DMS 273 (cell line): ENCODE results near the gene PARVA.
A peak's percentile ranks its signal among the peaks of the same experiment; 100 is the strongest.

ENCODE experiments used
- DNase-seq: peaks from one replicate; lab custom pipeline; 2025; ENCODE audit not compliant: unreplicated experiment; lab: John Stamatoyannopoulos, UW

The PARVA gene

GRCh38 chr11:12455938-12456337 lies 78.6 kb downstream of the PARVA start:
- DNase-seq = no peak

DNA sequence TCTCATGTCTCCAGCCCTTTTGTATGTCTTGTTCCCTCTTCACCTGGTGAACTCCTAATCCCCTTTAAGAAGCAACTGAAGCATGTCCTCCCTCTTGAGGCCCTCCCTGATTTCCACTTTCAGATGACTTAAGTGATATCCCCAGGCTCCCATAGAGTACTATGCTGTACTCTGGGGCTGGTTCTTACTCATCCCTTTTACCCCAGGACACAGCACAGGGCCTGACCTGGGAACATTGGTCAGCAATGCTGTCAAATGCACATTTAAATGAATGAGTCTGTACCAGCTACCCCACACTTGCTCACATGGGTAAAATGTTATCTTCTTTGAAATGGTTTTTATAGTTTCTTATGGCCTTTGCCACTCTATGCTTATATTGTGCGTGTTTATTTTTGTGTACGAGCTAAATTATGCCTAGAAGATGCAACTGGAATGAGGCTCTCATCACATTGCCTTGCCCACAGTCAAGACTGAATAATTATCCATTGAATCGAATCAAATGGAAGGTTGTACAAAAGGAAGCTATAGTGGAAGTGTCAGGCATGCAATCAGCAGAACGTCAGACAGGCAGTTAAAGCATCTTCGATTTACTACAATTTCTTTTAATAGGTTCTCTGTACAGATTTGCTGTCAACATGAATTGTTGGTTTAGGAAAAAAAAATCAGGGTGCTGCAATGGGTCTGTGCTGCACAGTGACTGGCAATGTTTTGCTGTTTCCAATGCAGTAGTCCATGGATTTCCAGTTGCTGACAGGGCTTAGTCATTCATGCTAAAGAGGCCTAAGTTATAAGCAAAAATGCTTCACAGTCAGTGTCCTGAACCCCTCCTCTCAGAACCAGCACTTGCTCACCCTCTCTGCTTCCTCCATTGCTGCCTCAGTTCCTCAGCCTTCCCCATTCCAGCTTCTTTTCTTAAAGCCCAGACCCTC lies 79.5 kb downstream of the PARVA start:
- no peak for DNase-seq

GRCh38 chr11:12458042-12458441 lies 80.7 kb downstream of the PARVA start:
- DNase-seq = no peak

GRCh38 chr11:12459374-12459773 lies 82.0 kb downstream of the PARVA start:
- no peak for DNase-seq

- DNase-seq = no peak
Observed at GRCh38 chr11:12459865-12460444, 82.6 kb downstream of the PARVA start.

DNA sequence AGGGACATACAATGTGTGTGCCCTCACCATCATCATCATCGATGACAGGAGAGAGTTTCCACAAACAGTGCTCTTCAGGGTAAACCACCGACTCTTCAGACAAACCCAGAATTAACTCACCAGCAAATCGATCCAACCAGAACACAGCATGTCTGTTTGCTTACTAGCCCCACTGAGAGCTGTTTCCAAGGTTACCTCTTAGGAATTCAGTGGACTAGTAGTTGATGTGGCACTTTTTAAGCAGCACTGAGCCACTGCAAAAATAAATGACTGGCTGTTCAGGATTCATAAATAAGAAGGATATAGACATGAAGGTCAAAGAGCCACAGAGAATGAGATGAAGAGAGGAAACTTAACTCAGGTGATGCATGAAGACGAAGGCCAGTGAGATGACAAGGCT lies 83.1 kb downstream of the PARVA start:
- DNase-seq = no peak

DNA sequence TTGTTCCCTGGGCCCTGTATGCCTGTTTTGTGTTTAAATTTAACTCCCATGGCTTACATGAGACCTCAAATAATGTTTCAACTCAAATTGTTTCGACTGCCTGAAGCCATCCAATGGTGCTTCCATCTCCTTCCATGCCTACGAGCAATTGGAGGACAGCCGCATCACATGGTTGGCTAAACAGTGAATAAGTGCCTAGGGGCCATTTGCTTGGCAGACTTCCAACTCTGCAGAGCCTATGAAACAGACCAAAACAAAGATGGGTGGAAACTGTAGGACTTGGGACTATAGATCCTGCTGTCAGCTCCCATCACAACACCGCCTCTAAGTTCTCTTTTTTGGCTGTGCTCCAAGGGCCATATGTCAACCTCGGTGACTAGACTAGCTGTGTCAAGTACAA lies 84.1 kb downstream of the PARVA start:
- DNase-seq = peak; percentile 67

GRCh38 chr11:12464303-12464702 lies 86.9 kb downstream of the PARVA start:
- DNase-seq = no peak

- DNase-seq = no peak
Observed at GRCh38 chr11:12465332-12465731, 88.0 kb downstream of the PARVA start.

GRCh38 chr11:12467610-12468009 lies 90.2 kb downstream of the PARVA start:
- no peak for DNase-seq

- DNase-seq = peak; percentile 6
Observed at GRCh38 chr11:12469451-12469850, 92.1 kb downstream of the PARVA start.

DNA sequence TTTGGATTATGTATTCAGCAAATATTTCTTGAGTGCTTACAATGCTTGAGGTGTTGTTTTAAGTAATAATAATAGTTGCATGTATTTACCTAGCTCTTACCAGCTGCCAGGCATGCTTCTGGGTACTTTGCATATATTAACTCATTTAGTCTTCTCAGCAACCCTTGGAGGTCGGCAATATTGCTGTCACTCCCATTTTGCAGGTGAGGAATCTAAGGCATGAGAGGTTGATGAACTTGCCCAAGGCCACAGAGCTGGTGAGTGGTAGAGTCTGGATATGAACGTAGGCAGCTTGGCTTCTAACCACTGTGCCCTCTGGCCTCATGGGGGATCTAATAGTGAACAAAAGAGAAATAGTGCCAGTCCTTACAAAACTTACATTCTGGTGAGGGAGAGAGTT lies 92.9 kb downstream of the PARVA start:
- DNase-seq = no peak

DNA sequence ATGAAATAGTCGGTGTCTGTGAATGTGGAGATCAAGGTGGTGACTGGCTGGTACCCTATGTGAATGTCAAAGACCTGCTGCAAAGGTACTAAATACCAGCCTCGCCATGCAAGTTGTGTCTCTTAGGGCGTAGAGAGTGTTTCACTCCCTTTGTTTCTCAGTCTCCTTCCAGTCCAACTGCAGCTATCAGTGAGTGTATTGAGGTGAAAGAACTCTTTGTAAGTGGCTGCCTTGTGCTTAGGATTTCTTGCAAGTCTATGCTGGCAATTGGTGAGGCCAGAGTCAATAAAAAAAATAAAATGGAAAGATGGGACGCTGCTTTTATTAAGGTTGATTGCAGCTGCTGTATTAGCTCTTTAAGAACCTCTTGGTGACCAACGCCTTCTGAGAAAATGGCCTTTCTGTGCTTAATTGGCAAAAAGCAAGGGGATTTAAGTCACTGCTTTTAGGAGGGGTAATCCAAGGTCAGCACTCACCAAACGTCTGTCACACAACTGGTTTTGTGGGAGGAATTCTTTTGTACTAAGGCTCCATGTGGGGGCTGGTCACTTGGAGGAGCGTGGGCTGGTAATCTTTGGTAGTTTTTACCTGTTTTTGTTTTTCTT lies 95.1 kb downstream of the PARVA start:
- peak; percentile 34 for DNase-seq

GRCh38 chr11:12473381-12473780 lies 96.0 kb downstream of the PARVA start:
- no peak for DNase-seq

GRCh38 chr11:12474871-12475270 lies 97.5 kb downstream of the PARVA start:
- DNase-seq = no peak

DNA sequence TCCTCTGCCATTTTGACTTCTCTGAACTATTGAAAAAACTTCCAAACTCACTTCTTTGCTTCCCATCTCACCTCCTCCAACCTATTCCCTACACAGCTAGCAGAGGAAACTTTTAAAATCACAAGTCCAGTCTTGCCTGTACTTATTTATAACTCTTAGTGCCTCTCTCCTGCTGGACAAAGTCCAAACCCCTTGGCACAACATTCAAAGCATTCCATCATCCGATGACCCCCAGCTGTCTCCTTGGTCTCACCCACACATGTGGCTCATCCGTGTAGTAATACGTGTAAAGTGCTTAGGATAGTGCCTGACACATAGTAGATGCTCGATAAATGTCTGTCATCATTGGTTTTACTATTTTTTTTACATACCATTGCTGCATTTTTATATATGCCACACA lies 101.4 kb downstream of the PARVA start:
- DNase-seq = peak; percentile 58

DNA sequence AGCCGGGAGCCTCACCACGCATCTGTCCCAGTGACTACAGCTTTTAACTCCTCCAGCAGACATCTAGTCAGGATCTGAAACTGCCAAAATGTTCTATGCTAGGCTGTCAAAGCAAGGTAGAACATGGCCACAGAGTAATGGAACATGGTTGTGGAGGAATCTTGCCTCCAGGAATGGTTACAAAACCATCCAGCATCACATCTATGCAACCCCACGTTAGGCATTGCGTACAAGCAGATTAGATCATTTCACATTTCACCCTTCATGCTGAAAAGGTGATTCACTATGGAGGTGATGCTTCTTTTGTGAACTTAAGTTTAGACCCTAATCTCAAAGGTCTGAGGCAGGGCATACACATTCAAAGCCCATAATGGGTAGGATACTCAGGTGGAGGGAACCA lies 103.0 kb downstream of the PARVA start:
- no peak for DNase-seq

DNA sequence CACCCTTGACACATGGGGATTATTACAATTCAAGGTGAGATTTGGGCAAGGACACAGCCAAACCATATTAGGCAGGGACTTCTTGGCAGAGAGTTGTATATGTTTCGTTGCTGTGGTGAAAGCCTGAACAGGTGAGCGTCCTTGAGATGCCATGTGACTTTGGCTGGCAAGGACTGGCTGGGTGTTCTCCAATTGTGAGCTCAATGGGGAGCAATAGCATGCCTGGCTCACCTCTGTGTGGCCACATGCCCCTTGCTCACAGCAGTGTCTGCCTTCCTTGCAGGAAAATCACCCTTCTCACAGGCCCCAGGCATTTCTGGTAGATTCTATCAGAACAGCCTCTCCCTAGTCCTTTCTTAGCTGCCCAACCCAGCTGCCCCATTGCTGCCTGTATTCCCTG lies 105.5 kb downstream of the PARVA start:
- no peak for DNase-seq

DNA sequence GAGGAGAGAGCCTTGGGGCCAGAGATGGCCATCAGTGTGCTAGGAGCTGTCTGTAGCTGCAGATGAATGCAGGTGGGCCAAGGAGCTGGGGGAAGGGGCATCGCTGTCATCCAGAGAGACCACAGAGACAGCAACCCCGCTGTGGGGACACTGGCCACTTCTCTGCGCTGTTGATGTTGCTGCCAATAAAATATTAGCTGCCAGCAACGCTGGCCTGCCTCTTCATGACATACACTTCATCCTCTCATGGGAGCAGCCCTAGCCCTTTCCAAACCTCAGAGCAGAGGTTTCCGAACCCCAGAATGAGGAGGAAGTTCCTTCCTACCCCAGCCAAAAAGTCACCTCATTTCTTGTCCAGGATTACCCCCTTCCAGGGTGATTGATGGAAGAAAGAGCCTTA lies 106.2 kb downstream of the PARVA start:
- no peak for DNase-seq

DNA sequence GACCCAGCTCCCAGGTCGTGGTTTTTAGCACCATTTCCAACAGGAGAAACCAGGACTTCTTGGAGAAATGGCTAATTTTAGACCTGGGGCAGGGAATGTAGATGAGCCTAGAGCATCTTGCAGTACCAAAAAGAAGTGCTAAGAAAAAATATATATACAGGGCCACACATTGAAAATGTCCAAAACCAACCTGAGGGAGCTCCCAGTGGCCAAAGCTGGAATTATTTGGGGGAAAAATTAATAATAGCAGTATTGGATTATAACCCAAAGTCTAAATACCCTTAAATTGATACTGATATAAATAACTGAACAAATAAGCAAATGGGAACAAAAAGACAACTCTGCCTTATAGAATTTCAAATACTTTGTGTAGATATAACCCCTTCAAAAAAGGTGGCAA lies 108.0 kb downstream of the PARVA start:
- no peak for DNase-seq

DNA sequence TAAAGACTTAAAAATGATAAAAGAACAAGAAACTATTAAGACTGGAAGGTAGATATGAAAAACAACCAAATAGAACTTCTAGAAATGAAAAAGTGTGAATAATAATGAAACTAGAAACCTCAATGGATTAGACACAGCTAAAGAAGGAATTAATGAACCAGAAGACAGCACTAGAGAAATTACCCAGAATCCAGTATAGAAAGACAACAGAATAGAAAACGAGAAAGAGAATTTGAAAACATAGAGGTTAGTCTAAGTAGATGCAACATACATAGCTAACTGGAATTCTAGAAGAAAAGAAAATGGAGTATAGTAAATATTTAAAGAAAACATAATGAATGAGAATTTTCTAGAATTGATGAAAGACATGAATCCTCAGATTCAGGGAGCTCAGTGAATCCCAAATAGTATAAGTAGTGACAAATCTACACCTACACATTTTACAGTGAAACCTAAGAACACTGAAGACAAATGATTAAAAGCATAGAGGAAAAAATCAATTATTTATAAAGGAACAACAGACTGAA lies 111.9 kb downstream of the PARVA start:
- DNase-seq = no peak

DNA sequence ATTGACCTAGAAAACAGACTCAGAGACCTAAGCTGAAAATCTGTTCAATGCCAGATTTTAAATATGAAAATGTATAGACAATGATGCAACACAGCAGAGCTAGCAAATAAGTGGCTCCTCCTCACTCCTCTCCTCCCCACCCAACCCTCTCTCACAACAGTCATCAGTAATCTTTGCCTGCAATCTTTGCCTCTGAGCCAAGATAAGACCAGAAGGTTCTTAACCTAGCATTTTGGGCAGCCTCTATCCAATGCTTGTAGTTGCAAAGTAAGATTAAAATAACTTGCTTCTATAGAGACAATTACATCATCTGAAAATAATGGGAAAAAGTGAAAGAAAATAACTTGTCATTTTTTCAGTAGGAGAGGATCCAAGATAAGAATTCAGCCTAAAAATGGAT lies 117.3 kb downstream of the PARVA start:
- DNase-seq = no peak
